H1 (cell line): ENCODE data around the gene ADCY7. TPM values are rescaled to one million over a fixed set of nuclear protein-coding genes. Genes with fewer than 3 reads are reported as not detected.

Source experiments
- CTCF ChIA-PET: fragments of 300-600 bp; sonication (Branson Sonifier 250); formaldehyde crosslinking; loops from one replicate; lab custom pipeline; 2021; ENCODE audit not compliant: partially characterized antibody; lab: Charles Lee
- POLR2A ChIA-PET: fragments of 300-600 bp; sonication (Branson Sonifier 250); formaldehyde crosslinking; loops from one replicate; lab custom pipeline; 2021; ENCODE audit warnings: inconsistent platforms; ENCODE audit not compliant: partially characterized antibody; lab: Charles Lee
- DNase-seq, 2 experiments: peaks; one replicate each; pipeline versions ENCODE4 v3.0.0 to v3.0.0-alpha.2; 2010 to 2022; ENCODE audit warnings: low spot score in 2 of 2, low read depth in 1 of 2, mixed read lengths in 1 of 2
- FAIRE-seq: peaks from 2 replicates; lab custom pipeline; 2011; peaks lifted over from hg19 to GRCh38; lab: Jason Lieb, UNC
- H2AFZ ChIP-seq: 2 replicates; pipeline ENCODE4 v1.8.1; 2012; ENCODE audit warnings: low read length, inconsistent platforms
- H2AK5ac ChIP-seq: 2 replicates; pipeline ENCODE4 v1.6.1; 2013; ENCODE audit warnings: low read depth, low read length
- H2BK120ac ChIP-seq: replicated peaks from 2 replicates; pipeline ENCODE3; 2013; ENCODE audit warnings: low read depth, low read length, inconsistent platforms
- H2BK12ac ChIP-seq: 2 replicates; pipeline ENCODE4 v1.6.1; 2013; ENCODE audit warnings: low read depth, low read length
- H2BK15ac ChIP-seq: 2 replicates; pipeline ENCODE4 v1.6.1; 2013; ENCODE audit warnings: low read length
- H2BK20ac ChIP-seq: 2 replicates; pipeline ENCODE4 v1.6.1; 2013; ENCODE audit warnings: low read length
- H2BK5ac ChIP-seq: 2 replicates; pipeline ENCODE4 v1.6.1; 2013; ENCODE audit warnings: low read depth, low read length
- H3K14ac ChIP-seq: 2 replicates; pipeline ENCODE4 v1.6.1; 2013; ENCODE audit warnings: inconsistent platforms; ENCODE audit not compliant: insufficient read length
- H3K18ac ChIP-seq: 2 replicates; pipeline ENCODE4 v1.6.1; 2013; ENCODE audit warnings: low read length; ENCODE audit errors: extremely low read depth
- H3K23ac ChIP-seq: 2 replicates; pipeline ENCODE4 v1.6.1; 2013; ENCODE audit warnings: inconsistent platforms; ENCODE audit not compliant: insufficient read length
- H3K23me2 ChIP-seq: 2 replicates; pipeline ENCODE4 v1.6.1; 2013; ENCODE audit warnings: low read depth, low read length
- H3K27ac ChIP-seq: 2 replicates; pipeline ENCODE4 v1.6.1; 2011; ENCODE audit warnings: low read depth, low read length, inconsistent platforms
- H3K27me3 ChIP-seq, 4 experiments: replicated peaks in 1 of 4; 1 replicate in 1 of 4; 2 replicates in 3 of 4; pipeline versions ENCODE4 v1.6.1 to v1.8.1; 2011 to 2013; ENCODE audit warnings: low read length in 3 of 4, mild to moderate bottlenecking in 3 of 4, inconsistent platforms in 2 of 4, mixed read lengths in 2 of 4, moderate library complexity in 1 of 4; ENCODE audit not compliant: control insufficient read depth in 3 of 4, insufficient read depth in 3 of 4; ENCODE audit errors: extremely low read depth in 1 of 4
- H3K36me3 ChIP-seq, 4 experiments: 2 replicates each; pipeline versions ENCODE4 v1.6.1 to v1.8.1; 2011 to 2013; ENCODE audit warnings: mild to moderate bottlenecking in 4 of 4, low read length in 3 of 4, moderate library complexity in 2 of 4, control low read depth in 1 of 4, inconsistent platforms in 1 of 4; ENCODE audit not compliant: insufficient read depth in 4 of 4, control insufficient read depth in 2 of 4
- H3K4ac ChIP-seq: replicated peaks from 2 replicates; pipeline ENCODE3; 2013; ENCODE audit warnings: low read length, low read depth, mixed read lengths, inconsistent platforms; ENCODE audit not compliant: insufficient read length
- H3K4me1 ChIP-seq, 4 experiments: replicated peaks in 1 of 4; 1 replicate in 1 of 4; 2 replicates in 3 of 4; pipeline versions ENCODE4 v1.6.1 to v1.8.1; 2011 to 2013; ENCODE audit warnings: low read length in 3 of 4, inconsistent platforms in 2 of 4, mixed read lengths in 1 of 4; ENCODE audit not compliant: insufficient read depth in 4 of 4, control insufficient read depth in 3 of 4
- H3K4me2 ChIP-seq, 2 experiments: 2 replicates each; pipeline versions ENCODE4 v1.6.1 to v1.8.1; 2011 to 2013; ENCODE audit warnings: low read depth in 2 of 2, low read length in 2 of 2, control low read depth in 1 of 2, inconsistent platforms in 1 of 2, mild to moderate bottlenecking in 1 of 2; ENCODE audit not compliant: insufficient read depth in 1 of 2
- H3K4me3 ChIP-seq, 4 experiments: fragments of 200-600, 300-600 bp in 1 of 4; sonication (generic), shearing (Covaris generic), sonication (Bioruptor Twin) in 1 of 4; 2 replicates each; pipeline versions ENCODE4 v1.5.1 to v1.8.1; 2011 to 2016; ENCODE audit warnings: low read length in 4 of 4, low read depth in 3 of 4, control low read depth in 2 of 4, inconsistent platforms in 2 of 4, mild to moderate bottlenecking in 2 of 4, mixed read lengths in 1 of 4, moderate library complexity in 1 of 4; ENCODE audit not compliant: insufficient read depth in 2 of 4; ENCODE audit errors: extremely low read depth in 1 of 4
- H3K56ac ChIP-seq: replicated peaks from 2 replicates; pipeline ENCODE3; 2013; ENCODE audit warnings: low read depth, mild to moderate bottlenecking, mixed read lengths, low read length, inconsistent platforms; ENCODE audit not compliant: insufficient read length
- H3K79me1 ChIP-seq: 2 replicates; pipeline ENCODE4 v1.6.1; 2013; ENCODE audit warnings: low read depth, low read length, control low read depth
- H3K79me2 ChIP-seq, 2 experiments: 2 replicates each; pipeline versions ENCODE4 v1.6.1 to v1.8.1; 2012 to 2013; ENCODE audit warnings: low read length in 2 of 2, mild to moderate bottlenecking in 2 of 2, inconsistent platforms in 1 of 2; ENCODE audit not compliant: insufficient read depth in 2 of 2, control insufficient read depth in 1 of 2
- H3K9ac ChIP-seq, 4 experiments: replicated peaks in 1 of 4; 1 replicate in 1 of 4; 2 replicates in 3 of 4; pipeline versions ENCODE4 v1.6.1 to v1.8.1; 2011 to 2013; ENCODE audit warnings: low read depth in 3 of 4, low read length in 3 of 4, control low read depth in 2 of 4, mild to moderate bottlenecking in 2 of 4, moderate library complexity in 2 of 4, inconsistent platforms in 1 of 4; ENCODE audit errors: extremely low read depth in 1 of 4
- H3K9me3 ChIP-seq, 2 experiments: 2 replicates each; pipeline versions ENCODE4 v1.6.1 to v1.8.1; 2012 to 2013; ENCODE audit warnings: mild to moderate bottlenecking in 2 of 2, moderate library complexity in 2 of 2, control low read depth in 1 of 2, inconsistent platforms in 1 of 2, low read depth in 1 of 2, low read length in 1 of 2, mixed read lengths in 1 of 2; ENCODE audit not compliant: insufficient read depth in 2 of 2
- H4K20me1 ChIP-seq, 2 experiments: replicated peaks in 1 of 2; 2 replicates each; pipeline versions ENCODE3 to v1.8.1; 2011 to 2013; ENCODE audit warnings: inconsistent platforms in 2 of 2, low read length in 2 of 2, mild to moderate bottlenecking in 1 of 2; ENCODE audit not compliant: insufficient read depth in 2 of 2, control insufficient read depth in 1 of 2
- H4K5ac ChIP-seq: 2 replicates; pipeline ENCODE4 v1.6.1; 2013; ENCODE audit warnings: low read length, low read depth, mixed read lengths, inconsistent platforms; ENCODE audit not compliant: insufficient read length
- H4K8ac ChIP-seq: 2 replicates; pipeline ENCODE4 v1.8.0; 2013; ENCODE audit warnings: mild to moderate bottlenecking, moderate library complexity, low read length, inconsistent platforms; ENCODE audit not compliant: insufficient read depth; ENCODE audit errors: extremely low read depth
- H4K91ac ChIP-seq: replicated peaks from 2 replicates; pipeline ENCODE3; 2013; ENCODE audit warnings: low read length, mixed read lengths, inconsistent platforms; ENCODE audit not compliant: insufficient read length
- BACH1 ChIP-seq: IDR thresholded peaks from 2 replicates; pipeline ENCODE4 v1.6.1; 2012; ENCODE audit warnings: low read length, improper control_type of control experiment
- JUND ChIP-seq: IDR thresholded peaks from 2 replicates; pipeline ENCODE4 v1.6.1; 2011; ENCODE audit warnings: mild to moderate bottlenecking, improper control_type of control experiment, low read length
- WGBS, 2 experiments: shearing (Covaris generic) in 1 of 2; methylation state at CpG; one replicate each; pipeline versions ENCODE4 v1.1.6 to v1.1.7; 2013 to 2015; ENCODE audit warnings: low lambda C conversion rate in 2 of 2, mixed read lengths in 2 of 2, inconsistent platforms in 1 of 2, low coverage in 1 of 2, missing lambda C conversion rate in 1 of 2; ENCODE audit not compliant: insufficient replicate concordance in 2 of 2, insufficient coverage in 1 of 2, insufficient read length in 1 of 2; ENCODE audit errors: extremely low coverage in 1 of 2, missing lambda C conversion rate in 1 of 2; 5-methylcytosine and 5-hydroxymethylcytosine counted together
- long read RNA-seq, 2 experiments: library from RNA in 1 of 2; library from capped mRNA in 1 of 2; stranded (forward); transcript quantifications; one replicate each; pipeline ENCODE4 v2.0.0, GENCODE V29; 2021; ENCODE audit warnings: inconsistent platforms in 1 of 2
- polyA minus RNA-seq, 3 experiments: library from RNA; depleted of rRNA, polyadenylated mRNA; stranded (reverse); fragments of >200 nt; gene quantifications; 1 replicate in 2 of 3; 2 replicates in 1 of 3; pipeline ENCODE4 v1.2.3, GENCODE V29; 2011
- polyA plus RNA-seq, 7 experiments: library from polyadenylated mRNA; depleted of rRNA in 3 of 7; stranded (reverse) in 5 of 7; unstranded in 2 of 7; fragments of >200 nt in 5 of 7; fragments of 200-250 nt in 2 of 7; gene quantifications; 1 replicate in 5 of 7; 2 replicates in 1 of 7; 4 replicates in 1 of 7; pipeline versions ENCODE4 v1.2.1 to v1.2.3, GENCODE V29; 2011 to 2013; ENCODE audit warnings: missing spikeins in 2 of 7, mixed read lengths in 2 of 7
- total RNA-seq: library from RNA; stranded (reverse); fragmentation: NEBNext Ultra II Directional; extraction: Animal tissue kit (Norgen Biotek cat#: 25700); gene quantifications from 2 replicates; pipeline ENCODE4 v1.2.1, GENCODE V29; 2021

ADCY7 gene
- total RNA-seq (4.7 and 5.1 TPM in 2 replicates), polyA plus RNA-seq (2011; rRNA removed) (2.4 and 5.5 TPM in 2 replicates), polyA minus RNA-seq (2011; rRNA and poly(A)+ RNA removed) (6.9 and 7.2 TPM in 2 replicates)
- polyA plus RNA-seq (2011; cell fraction: cytosol; rRNA removed), result 4.9 TPM
- 13.5 TPM for polyA plus RNA-seq (2011; cell fraction: nucleus; rRNA removed)
- polyA plus RNA-seq (2012, experiment 1 of 2), result 2.0 to 4.3 TPM (median 2.9 TPM) in 4 replicates
- 0.45 TPM for polyA plus RNA-seq (2012, experiment 2 of 2)
- 1.8 TPM for polyA plus RNA-seq (2013, experiment 1 of 2)
- polyA plus RNA-seq (2013, experiment 2 of 2), result 1.7 TPM
- 7.3 TPM for polyA minus RNA-seq (2011; cell fraction: cytosol; rRNA and poly(A)+ RNA removed)
- polyA minus RNA-seq (2011; cell fraction: nucleus; rRNA and poly(A)+ RNA removed), result 6.4 TPM
- long read RNA-seq, experiment 1, partial matches to known transcripts, result 1 of 1 reads
- long read RNA-seq, experiment 1, other reads (novel, unspliced or antisense), result 0 of 1 reads
- long read RNA-seq, experiment 2, result 0 reads

GRCh38 chr16:50266337-50267091 lies at the start of gene ADCY7:
Gene ADCY7, plus strand, starts transcription at chr16:50266551. Its CDS starts 21,629 bp downstream, at chr16:50288180.
- POLR2A ChIA-PET, result interaction anchor here (0.7 kb wide), 1 partner anchor 13 kb away, joined by 3 read pairs; no protein-coding TSS in a partner anchor
- Histone ChIP-seq H4K91ac (peak within 1 kb of the TSS; percentile 64), H2BK12ac (peak within 1 kb of the TSS; percentile 6; the same call in 1 of the 2 replicates), H3K4me1 (peaks cover 0 to 12% (median 8%) of the 10 kb centered on the region in 4 experiments; a peak in 6 of 7 replicates), H4K20me1 (peaks cover 0 to 2% of the 10 kb centered on the region in 2 experiments), H2BK5ac (no peak within 1 kb of the TSS), H2BK120ac (peak within 1 kb of the TSS; percentile 77), H2AK5ac (no peak within 1 kb of the TSS), H3K4me2 (peak within 1 kb of the TSS; percentile 25 to 45; a peak in 3 of 4 replicates), H3K18ac (peak within 1 kb of the TSS; percentile 83), H3K23me2 (no peaks in the 10 kb centered on the region), H3K9me3 (no peaks in the 10 kb centered on the region), H3K4me3 (no peak within 1 kb of the TSS; a peak in 1 of 8 replicates), H3K79me1 (no peaks in the 10 kb centered on the region), H3K9ac (no peak within 1 kb of the TSS), H2BK15ac (no peak within 1 kb of the TSS), H3K56ac (no peak within 1 kb of the TSS), H3K27ac (no peak within 1 kb of the TSS), H4K5ac (peak within 1 kb of the TSS; percentile 40), H3K79me2 (no peaks in the 10 kb centered on the region), H3K14ac (no peak within 1 kb of the TSS)
- CTCF ChIA-PET, result interaction anchor here (0.6 to 3.1 kb wide), 6 partner anchors 9 to 540 kb away, joined by 3 to 9 read pairs (median 3); no protein-coding TSS in a partner anchor
- no peak for DNase-seq
- WGBS, 2 experiments, result 49% methylated on average over 21 of the region's 25 CpGs; no CpG with 5 or more reads in 1 of the 2 experiments
- no peak for TF ChIP-seq BACH1
- peak; percentile 31; the same call in 1 of the 2 replicates for TF ChIP-seq JUND
- TF ChIP-seq, all 59 proteins: peak for 1
- no peak within 1 kb of the TSS for H3K23ac ChIP-seq
- 0 out of 2 replicates have a peak within 1 kb of the TSS, but pooled peaks have one; percentile 78 for H2AFZ ChIP-seq
- no peak within 1 kb of the TSS; the same call in 1 of the 2 replicates for H2BK20ac ChIP-seq
- FAIRE-seq, result no peak
- no peaks in the 10 kb centered on the region for H3K27me3 ChIP-seq
- H4K8ac ChIP-seq, result peak within 1 kb of the TSS; percentile 89
- H3K4ac ChIP-seq, result no peak within 1 kb of the TSS
- H3K36me3 ChIP-seq, result no peaks in the 10 kb centered on the region
